OCI-LY3 (cell line): ENCODE measurements around the gene HSD11B1.

Source experiments
- EZH2phosphoT487 ChIP-seq: fragments of 200-600 bp; shearing (Covaris generic); IDR thresholded peaks from 2 replicates; pipeline ENCODE4 v1.6.1; 2018; ENCODE audit warnings: antibody characterized with exemption, mixed run types, low read depth
- TF ChIP-seq, protein P1 (sequence below): fragments of 200-600, 300-600 bp; sonication (generic); IDR thresholded peaks from 2 replicates; pipeline ENCODE4 v1.5.1; 2014; ENCODE audit warnings: antibody characterized with exemption, low read length, low read depth

DNA sequence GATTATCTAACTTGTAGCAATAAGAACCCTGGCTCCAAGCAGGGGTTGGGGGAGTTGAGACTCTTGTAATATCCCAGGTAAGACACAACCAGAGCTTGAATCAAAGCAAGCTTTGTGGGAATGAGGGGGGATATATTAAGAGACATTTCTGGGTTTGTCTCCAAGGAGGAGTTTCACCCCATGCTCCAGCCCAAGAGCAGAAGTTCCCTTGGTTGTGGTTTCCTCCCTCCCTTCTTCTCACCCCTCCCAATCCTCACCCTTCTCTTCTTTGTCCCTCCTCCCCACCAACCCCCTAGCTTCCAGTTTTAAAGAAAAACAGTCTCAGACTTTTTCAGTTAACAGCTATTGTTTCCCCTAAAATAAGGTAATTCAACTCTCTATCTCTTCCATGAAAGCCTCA is 63.1 kb downstream of the HSD11B1 start:
- TF ChIP-seq, protein P1, sequence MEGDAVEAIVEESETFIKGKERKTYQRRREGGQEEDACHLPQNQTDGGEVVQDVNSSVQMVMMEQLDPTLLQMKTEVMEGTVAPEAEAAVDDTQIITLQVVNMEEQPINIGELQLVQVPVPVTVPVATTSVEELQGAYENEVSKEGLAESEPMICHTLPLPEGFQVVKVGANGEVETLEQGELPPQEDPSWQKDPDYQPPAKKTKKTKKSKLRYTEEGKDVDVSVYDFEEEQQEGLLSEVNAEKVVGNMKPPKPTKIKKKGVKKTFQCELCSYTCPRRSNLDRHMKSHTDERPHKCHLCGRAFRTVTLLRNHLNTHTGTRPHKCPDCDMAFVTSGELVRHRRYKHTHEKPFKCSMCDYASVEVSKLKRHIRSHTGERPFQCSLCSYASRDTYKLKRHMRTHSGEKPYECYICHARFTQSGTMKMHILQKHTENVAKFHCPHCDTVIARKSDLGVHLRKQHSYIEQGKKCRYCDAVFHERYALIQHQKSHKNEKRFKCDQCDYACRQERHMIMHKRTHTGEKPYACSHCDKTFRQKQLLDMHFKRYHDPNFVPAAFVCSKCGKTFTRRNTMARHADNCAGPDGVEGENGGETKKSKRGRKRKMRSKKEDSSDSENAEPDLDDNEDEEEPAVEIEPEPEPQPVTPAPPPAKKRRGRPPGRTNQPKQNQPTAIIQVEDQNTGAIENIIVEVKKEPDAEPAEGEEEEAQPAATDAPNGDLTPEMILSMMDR = no peak
- TF ChIP-seq EZH2phosphoT487 = no peak
